ENCODE results near the gene KIAA1191. TPM values are rescaled to one million over a fixed set of nuclear protein-coding genes. Genes with fewer than 3 reads are reported as not detected.

Gene KIAA1191
- total RNA-seq, 1 experiment from 2014 or later: 92.7 TPM

DNA sequence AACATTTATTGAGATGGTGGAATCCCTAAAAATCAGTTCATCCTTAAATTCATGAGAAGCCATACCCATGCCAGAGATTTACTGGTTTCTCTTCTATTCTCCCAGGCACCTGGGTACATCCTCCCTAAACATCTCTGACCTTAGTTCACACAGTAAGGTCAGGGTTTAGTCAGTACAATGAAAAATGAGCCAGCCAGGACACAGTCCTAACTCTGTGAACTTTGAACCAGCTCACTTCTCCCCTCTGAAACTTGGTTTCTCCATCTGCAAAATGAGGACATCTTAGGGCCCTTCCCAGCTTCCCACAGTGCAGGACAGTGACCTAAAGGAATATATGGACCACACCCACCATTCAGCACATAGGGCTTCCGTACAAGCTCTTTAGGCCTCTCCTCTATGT, 24.9 kb upstream of the KIAA1191 start:
- H3K36me3 Mint-ChIP-seq: peaks cover 41% of the 10 kb centered on the region
- H3K27ac Mint-ChIP-seq: no peak overlapping the region; the same call in none of the 2 replicates
- TF ChIP-seq ELF4 (CRISPR knock-in tag; IDR thresholded peaks at IDR 0.05; ENCODE audit: low read depth): no peak
- TF ChIP-seq, protein P1, sequence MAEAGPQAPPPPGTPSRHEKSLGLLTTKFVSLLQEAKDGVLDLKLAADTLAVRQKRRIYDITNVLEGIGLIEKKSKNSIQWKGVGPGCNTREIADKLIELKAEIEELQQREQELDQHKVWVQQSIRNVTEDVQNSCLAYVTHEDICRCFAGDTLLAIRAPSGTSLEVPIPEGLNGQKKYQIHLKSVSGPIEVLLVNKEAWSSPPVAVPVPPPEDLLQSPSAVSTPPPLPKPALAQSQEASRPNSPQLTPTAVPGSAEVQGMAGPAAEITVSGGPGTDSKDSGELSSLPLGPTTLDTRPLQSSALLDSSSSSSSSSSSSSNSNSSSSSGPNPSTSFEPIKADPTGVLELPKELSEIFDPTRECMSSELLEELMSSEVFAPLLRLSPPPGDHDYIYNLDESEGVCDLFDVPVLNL (CRISPR knock-in tag; IDR thresholded peaks at IDR 0.05; ENCODE audit: borderline replicate concordance, low read depth): no peak
- TF ChIP-seq FOXP1 (CRISPR knock-in tag; IDR thresholded peaks at IDR 0.05; ENCODE audit: borderline replicate concordance): no peak
- no peak for TF ChIP-seq EMX1 (CRISPR knock-in tag; IDR thresholded peaks at IDR 0.05)
- TF ChIP-seq ZNF416 (CRISPR knock-in tag; IDR thresholded peaks at IDR 0.05): no peak
- TF ChIP-seq ZNF263 (CRISPR knock-in tag; IDR thresholded peaks at IDR 0.05; ENCODE audit: low read depth): no peak
- TF ChIP-seq, protein P2, sequence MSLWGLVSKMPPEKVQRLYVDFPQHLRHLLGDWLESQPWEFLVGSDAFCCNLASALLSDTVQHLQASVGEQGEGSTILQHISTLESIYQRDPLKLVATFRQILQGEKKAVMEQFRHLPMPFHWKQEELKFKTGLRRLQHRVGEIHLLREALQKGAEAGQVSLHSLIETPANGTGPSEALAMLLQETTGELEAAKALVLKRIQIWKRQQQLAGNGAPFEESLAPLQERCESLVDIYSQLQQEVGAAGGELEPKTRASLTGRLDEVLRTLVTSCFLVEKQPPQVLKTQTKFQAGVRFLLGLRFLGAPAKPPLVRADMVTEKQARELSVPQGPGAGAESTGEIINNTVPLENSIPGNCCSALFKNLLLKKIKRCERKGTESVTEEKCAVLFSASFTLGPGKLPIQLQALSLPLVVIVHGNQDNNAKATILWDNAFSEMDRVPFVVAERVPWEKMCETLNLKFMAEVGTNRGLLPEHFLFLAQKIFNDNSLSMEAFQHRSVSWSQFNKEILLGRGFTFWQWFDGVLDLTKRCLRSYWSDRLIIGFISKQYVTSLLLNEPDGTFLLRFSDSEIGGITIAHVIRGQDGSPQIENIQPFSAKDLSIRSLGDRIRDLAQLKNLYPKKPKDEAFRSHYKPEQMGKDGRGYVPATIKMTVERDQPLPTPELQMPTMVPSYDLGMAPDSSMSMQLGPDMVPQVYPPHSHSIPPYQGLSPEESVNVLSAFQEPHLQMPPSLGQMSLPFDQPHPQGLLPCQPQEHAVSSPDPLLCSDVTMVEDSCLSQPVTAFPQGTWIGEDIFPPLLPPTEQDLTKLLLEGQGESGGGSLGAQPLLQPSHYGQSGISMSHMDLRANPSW (CRISPR knock-in tag; conservative IDR thresholded peaks at IDR 0.05; ENCODE audit: low read depth): no peak
- TF ChIP-seq ATF1 (CRISPR knock-in tag; IDR thresholded peaks at IDR 0.05): no peak
- TF ChIP-seq, protein P3, sequence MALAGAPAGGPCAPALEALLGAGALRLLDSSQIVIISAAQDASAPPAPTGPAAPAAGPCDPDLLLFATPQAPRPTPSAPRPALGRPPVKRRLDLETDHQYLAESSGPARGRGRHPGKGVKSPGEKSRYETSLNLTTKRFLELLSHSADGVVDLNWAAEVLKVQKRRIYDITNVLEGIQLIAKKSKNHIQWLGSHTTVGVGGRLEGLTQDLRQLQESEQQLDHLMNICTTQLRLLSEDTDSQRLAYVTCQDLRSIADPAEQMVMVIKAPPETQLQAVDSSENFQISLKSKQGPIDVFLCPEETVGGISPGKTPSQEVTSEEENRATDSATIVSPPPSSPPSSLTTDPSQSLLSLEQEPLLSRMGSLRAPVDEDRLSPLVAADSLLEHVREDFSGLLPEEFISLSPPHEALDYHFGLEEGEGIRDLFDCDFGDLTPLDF (CRISPR knock-in tag; IDR thresholded peaks at IDR 0.05): no peak
- TF ChIP-seq, protein P4, sequence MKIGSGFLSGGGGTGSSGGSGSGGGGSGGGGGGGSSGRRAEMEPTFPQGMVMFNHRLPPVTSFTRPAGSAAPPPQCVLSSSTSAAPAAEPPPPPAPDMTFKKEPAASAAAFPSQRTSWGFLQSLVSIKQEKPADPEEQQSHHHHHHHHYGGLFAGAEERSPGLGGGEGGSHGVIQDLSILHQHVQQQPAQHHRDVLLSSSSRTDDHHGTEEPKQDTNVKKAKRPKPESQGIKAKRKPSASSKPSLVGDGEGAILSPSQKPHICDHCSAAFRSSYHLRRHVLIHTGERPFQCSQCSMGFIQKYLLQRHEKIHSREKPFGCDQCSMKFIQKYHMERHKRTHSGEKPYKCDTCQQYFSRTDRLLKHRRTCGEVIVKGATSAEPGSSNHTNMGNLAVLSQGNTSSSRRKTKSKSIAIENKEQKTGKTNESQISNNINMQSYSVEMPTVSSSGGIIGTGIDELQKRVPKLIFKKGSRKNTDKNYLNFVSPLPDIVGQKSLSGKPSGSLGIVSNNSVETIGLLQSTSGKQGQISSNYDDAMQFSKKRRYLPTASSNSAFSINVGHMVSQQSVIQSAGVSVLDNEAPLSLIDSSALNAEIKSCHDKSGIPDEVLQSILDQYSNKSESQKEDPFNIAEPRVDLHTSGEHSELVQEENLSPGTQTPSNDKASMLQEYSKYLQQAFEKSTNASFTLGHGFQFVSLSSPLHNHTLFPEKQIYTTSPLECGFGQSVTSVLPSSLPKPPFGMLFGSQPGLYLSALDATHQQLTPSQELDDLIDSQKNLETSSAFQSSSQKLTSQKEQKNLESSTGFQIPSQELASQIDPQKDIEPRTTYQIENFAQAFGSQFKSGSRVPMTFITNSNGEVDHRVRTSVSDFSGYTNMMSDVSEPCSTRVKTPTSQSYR (CRISPR knock-in tag; IDR thresholded peaks at IDR 0.05): no peak
- no peak for TF ChIP-seq SOX15 (CRISPR knock-in tag; IDR thresholded peaks at IDR 0.05)
- TF ChIP-seq ZBTB21 (CRISPR knock-in tag; IDR thresholded peaks at IDR 0.05; ENCODE audit: borderline replicate concordance): no peak
- no peak for TF ChIP-seq ZNF219 (CRISPR knock-in tag; IDR thresholded peaks at IDR 0.05; ENCODE audit: borderline replicate concordance)
- TF ChIP-seq, protein P5, sequence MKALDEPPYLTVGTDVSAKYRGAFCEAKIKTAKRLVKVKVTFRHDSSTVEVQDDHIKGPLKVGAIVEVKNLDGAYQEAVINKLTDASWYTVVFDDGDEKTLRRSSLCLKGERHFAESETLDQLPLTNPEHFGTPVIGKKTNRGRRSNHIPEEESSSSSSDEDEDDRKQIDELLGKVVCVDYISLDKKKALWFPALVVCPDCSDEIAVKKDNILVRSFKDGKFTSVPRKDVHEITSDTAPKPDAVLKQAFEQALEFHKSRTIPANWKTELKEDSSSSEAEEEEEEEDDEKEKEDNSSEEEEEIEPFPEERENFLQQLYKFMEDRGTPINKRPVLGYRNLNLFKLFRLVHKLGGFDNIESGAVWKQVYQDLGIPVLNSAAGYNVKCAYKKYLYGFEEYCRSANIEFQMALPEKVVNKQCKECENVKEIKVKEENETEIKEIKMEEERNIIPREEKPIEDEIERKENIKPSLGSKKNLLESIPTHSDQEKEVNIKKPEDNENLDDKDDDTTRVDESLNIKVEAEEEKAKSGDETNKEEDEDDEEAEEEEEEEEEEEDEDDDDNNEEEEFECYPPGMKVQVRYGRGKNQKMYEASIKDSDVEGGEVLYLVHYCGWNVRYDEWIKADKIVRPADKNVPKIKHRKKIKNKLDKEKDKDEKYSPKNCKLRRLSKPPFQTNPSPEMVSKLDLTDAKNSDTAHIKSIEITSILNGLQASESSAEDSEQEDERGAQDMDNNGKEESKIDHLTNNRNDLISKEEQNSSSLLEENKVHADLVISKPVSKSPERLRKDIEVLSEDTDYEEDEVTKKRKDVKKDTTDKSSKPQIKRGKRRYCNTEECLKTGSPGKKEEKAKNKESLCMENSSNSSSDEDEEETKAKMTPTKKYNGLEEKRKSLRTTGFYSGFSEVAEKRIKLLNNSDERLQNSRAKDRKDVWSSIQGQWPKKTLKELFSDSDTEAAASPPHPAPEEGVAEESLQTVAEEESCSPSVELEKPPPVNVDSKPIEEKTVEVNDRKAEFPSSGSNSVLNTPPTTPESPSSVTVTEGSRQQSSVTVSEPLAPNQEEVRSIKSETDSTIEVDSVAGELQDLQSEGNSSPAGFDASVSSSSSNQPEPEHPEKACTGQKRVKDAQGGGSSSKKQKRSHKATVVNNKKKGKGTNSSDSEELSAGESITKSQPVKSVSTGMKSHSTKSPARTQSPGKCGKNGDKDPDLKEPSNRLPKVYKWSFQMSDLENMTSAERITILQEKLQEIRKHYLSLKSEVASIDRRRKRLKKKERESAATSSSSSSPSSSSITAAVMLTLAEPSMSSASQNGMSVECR (CRISPR knock-in tag; IDR thresholded peaks at IDR 0.05; ENCODE audit: borderline replicate concordance): no peak
- H3K4me1 Mint-ChIP-seq: peaks cover 19% of the 10 kb centered on the region
- CTCF ChIA-PET: no interaction called here
- DNase-seq (ENCODE audit: low spot score): no peak
- POLR2A ChIA-PET: no interaction called here
- H3K27me3 Mint-ChIP-seq (ENCODE audit: low read depth): no peaks in the 10 kb centered on the region; the same call in 1 of the 2 replicates
- ATAC-seq: no peak
- H3K9me3 Mint-ChIP-seq: no peaks in the 10 kb centered on the region
- peak overlapping the region; percentile 99 for H3K4me3 Mint-ChIP-seq

Data from WTC11 (cell line).